Prostate gland (tissue), 2 donors: ENCODE results near the gene AFAP1. TPM values are rescaled to one million over a fixed set of nuclear protein-coding genes. Genes with fewer than 3 reads are reported as not detected.

Source experiments
- DNase-seq: peaks from one replicate; pipeline ENCODE4 v3.0.0-alpha.2; 2019; ENCODE audit warnings: low spot score
- H3K27ac ChIP-seq, 2 donors: fragments of 200-600 bp; sonication (generic); 2 replicates each; pipeline ENCODE4 v1.5.1; 2017 to 2019
- H3K27me3 ChIP-seq: fragments of 200-600 bp; sonication (generic); replicated peaks from 2 replicates; pipeline ENCODE4 v1.5.1; 2019; ENCODE audit not compliant: insufficient read depth
- H3K36me3 ChIP-seq, 2 donors: fragments of 200-600 bp; sonication (generic); 1 replicate in 1 of 2; 2 replicates in 1 of 2; pipeline versions ENCODE4 v1.5.1 to v1.8.1; 2017 to 2019
- H3K4me1 ChIP-seq: fragments of 200-600 bp; sonication (generic); replicated peaks from 2 replicates; pipeline ENCODE4 v1.5.1; 2019
- H3K4me3 ChIP-seq, 2 donors: fragments of 200-600 bp; sonication (generic); 2 replicates each; pipeline ENCODE4 v1.5.1; 2017 to 2019
- H3K9me3 ChIP-seq: fragments of 200-600 bp; sonication (generic); 2 replicates; pipeline ENCODE4 v1.5.1; 2017
- CTCF ChIP-seq, 4 experiments: fragments of 200-600 bp in 2 of 4; fragments of 450-650 bp in 2 of 4; sonication (generic) in 2 of 4; IDR thresholded peaks; 1 replicate in 3 of 4; 2 replicates in 1 of 4; pipeline ENCODE4 v1.5.1; 2016 to 2019; ENCODE audit warnings: antibody characterized with exemption in 4 of 4, mild to moderate bottlenecking in 2 of 4, moderate library complexity in 2 of 4
- POLR2A ChIP-seq: fragments of 450-650 bp; IDR thresholded peaks from one replicate; pipeline ENCODE4 v1.6.1; 2016; ENCODE audit warnings: antibody characterized with exemption, mild to moderate bottlenecking
- POLR2AphosphoS5 ChIP-seq: sonication (generic); formaldehyde crosslinking; IDR thresholded peaks from one replicate; pipeline ENCODE4 v1.6.1; 2017; ENCODE audit warnings: antibody characterized with exemption
- WGBS: methylation state at CpG from one replicate; pipeline ENCODE4 v1.1.5; 2018; 5-methylcytosine and 5-hydroxymethylcytosine counted together
- intact Hi-C: fragments of 100-400 bp; cut with DNase I; formaldehyde crosslinking; loops from one replicate; pipeline ENCODE4 v1.14.2; 2022
- total RNA-seq, 2 donors: library from RNA; depleted of rRNA; stranded (reverse); fragments of >200 nt; gene quantifications; one replicate each; pipeline ENCODE4 v1.1.0, GENCODE V29; 2016

The AFAP1 gene
- total RNA-seq, 2 donors from 2014 or later: 17.5 to 19.8 TPM

DNA sequence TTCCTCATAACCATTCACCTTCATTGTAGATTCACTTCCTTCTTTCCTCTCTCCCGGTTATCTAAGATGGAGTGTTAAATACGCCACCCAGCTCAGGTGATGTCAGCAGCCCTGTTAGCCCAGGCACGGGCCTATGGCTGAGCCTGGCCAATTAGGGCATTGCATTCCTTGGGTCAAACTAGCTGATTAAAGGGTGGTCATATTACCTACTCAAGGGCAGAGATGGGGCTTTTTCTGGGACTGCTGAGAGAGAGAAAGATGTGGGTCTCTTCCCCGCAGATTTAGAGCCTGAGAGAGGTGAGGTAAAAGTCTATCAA lies 39.9 kb upstream of the AFAP1 start:
- H3K27ac ChIP-seq: no peak overlapping the region
- no peak overlapping the region for H3K4me3 ChIP-seq
- no peaks in the 10 kb centered on the region for H3K36me3 ChIP-seq
- intact Hi-C loops: no loop called here
- H3K9me3 ChIP-seq: no peaks in the 10 kb centered on the region
- TF ChIP-seq POLR2AphosphoS5 (no peak), POLR2A (no peak), CTCF (IDR thresholded peaks at IDR 0.05) (no peak)
- no peaks in the 10 kb centered on the region for H3K4me1 ChIP-seq
- 83% methylated on average over 4 of the region's 4 CpGs for WGBS
- no peaks in the 10 kb centered on the region for H3K27me3 ChIP-seq
- DNase-seq: no peak

DNA sequence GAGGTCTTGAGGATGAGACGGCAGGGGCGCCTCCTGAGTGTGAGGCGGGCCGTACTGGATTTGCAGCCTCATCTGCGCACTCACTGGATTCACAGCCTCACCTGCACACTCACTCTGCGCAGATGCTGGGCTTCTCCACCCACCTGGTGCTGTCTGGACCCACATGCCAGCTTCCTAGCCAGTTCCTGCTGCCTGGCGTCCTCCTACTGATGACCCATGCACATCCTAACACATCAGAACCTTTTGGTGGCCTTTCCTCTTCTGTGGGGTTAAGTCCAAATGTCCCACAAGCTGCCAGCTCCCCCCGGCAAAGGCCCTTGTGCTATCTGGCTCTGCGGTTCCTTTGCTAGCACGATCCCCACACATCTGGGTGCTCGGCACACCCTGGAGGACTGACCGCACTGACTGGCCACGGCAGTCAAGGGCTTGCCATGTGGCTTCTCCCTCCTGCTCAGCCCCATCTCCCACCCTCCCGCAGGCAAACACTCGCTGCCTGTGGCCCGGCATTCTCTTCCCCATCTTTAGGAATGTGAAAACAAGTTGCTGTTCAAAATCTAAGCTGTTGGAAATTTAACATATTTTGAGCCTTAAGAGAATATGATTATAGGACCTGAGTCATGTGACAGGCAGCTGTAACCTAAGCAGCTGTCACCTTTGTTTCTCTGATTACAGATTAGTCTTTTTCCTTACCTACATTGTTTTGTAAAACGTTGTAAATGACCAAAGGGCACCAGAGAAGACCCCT lies 39.4 kb upstream of the AFAP1 start:
- WGBS: 85% methylated on average over 17 of the region's 17 CpGs
- H3K27me3 ChIP-seq: no peaks in the 10 kb centered on the region
- H3K36me3 ChIP-seq: no peaks in the 10 kb centered on the region
- no peak for DNase-seq
- H3K4me1 ChIP-seq: no peaks in the 10 kb centered on the region
- H3K27ac ChIP-seq: no peak overlapping the region
- no peaks in the 10 kb centered on the region for H3K9me3 ChIP-seq
- intact Hi-C loops: no loop called here
- TF ChIP-seq POLR2A (no peak), CTCF (IDR thresholded peaks at IDR 0.05) (no peak), POLR2AphosphoS5 (no peak)
- H3K4me3 ChIP-seq: no peak overlapping the region

DNA sequence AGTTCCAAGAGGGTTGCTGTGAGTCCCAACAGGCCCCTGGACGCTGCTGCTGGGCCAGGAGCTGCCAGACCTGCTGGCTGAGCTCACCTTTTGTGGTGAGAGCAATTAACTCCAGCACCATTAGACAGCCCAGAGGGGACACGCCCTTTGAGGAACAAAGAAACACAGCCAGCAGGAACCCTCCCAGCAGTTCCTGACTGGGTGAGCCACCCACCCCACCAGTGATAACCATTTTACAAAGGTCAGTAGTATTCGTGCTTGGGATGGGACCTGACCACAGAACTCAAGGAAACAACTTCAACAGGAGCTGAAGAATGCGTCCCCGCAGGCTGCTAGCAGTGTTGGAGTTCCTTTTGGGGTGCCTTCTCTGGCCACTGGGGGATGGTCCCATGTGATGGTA lies 38.8 kb upstream of the AFAP1 start:
- Histone ChIP-seq H3K36me3 (no peaks in the 10 kb centered on the region), H3K4me1 (no peaks in the 10 kb centered on the region), H3K27ac (no peak overlapping the region), H3K4me3 (no peak overlapping the region), H3K9me3 (no peaks in the 10 kb centered on the region), H3K27me3 (no peaks in the 10 kb centered on the region)
- 29% methylated on average over 5 of the region's 5 CpGs for WGBS
- TF ChIP-seq POLR2A: no peak
- TF ChIP-seq POLR2AphosphoS5: no peak
- peak in 1 of 4 experiments; percentile 1 for TF ChIP-seq CTCF (IDR thresholded peaks at IDR 0.05)
- intact Hi-C loops: no loop called here
- no peak for DNase-seq

- no peak for TF ChIP-seq CTCF (IDR thresholded peaks at IDR 0.05)
- no peak for TF ChIP-seq POLR2A
- TF ChIP-seq POLR2AphosphoS5: no peak
- Histone ChIP-seq H3K4me1 (peaks cover 5% of the 10 kb centered on the region), H3K36me3 (no peaks in the 10 kb centered on the region), H3K9me3 (no peaks in the 10 kb centered on the region), H3K27ac (no peak overlapping the region), H3K4me3 (no peak overlapping the region), H3K27me3 (no peaks in the 10 kb centered on the region)
- no peak for DNase-seq
- intact Hi-C loops: no loop called here
- 96% methylated on average over 5 of the region's 5 CpGs for WGBS
These were observed 37.0 kb upstream of the AFAP1 start for GRCh38 chr4:7976634-7977033.

DNA sequence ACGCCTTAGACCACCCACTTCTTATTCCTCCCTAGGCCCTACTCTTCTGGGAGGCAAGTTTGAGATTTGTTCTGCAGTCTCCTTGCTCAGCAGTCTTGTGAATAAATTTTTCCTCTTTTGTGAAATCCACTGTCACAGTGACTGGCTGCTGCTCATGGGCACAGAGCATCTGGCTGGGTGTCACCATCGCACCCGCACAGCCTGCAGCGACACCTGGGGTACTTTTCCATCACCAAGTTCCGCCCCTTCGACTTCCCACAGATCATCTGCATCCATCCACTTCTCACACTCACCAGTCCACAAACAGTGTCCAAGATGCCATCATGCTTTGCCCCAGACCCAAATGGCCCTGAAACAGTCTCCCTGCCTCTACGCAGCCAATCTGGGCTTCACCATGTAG lies 36.4 kb upstream of the AFAP1 start:
- Histone ChIP-seq H3K4me1 (peaks cover 5% of the 10 kb centered on the region), H3K4me3 (no peak overlapping the region), H3K9me3 (no peaks in the 10 kb centered on the region), H3K36me3 (no peaks in the 10 kb centered on the region), H3K27me3 (no peaks in the 10 kb centered on the region), H3K27ac (no peak overlapping the region)
- 95% methylated on average over 7 of the region's 7 CpGs for WGBS
- intact Hi-C loops: no loop called here
- no peak for DNase-seq
- no peak for TF ChIP-seq POLR2A
- TF ChIP-seq POLR2AphosphoS5: no peak
- TF ChIP-seq CTCF (IDR thresholded peaks at IDR 0.05): no peak
